GM12872 (cell line): ENCODE measurements around the gene RFC2.

ENCODE experiments used
- CTCF ChIP-seq: IDR thresholded peaks from 3 replicates; pipeline ENCODE4 v1.5.1; 2011; ENCODE audit warnings: low read depth, mild to moderate bottlenecking, low read length, moderate library complexity; ENCODE audit not compliant: insufficient read depth

RFC2 gene

DNA sequence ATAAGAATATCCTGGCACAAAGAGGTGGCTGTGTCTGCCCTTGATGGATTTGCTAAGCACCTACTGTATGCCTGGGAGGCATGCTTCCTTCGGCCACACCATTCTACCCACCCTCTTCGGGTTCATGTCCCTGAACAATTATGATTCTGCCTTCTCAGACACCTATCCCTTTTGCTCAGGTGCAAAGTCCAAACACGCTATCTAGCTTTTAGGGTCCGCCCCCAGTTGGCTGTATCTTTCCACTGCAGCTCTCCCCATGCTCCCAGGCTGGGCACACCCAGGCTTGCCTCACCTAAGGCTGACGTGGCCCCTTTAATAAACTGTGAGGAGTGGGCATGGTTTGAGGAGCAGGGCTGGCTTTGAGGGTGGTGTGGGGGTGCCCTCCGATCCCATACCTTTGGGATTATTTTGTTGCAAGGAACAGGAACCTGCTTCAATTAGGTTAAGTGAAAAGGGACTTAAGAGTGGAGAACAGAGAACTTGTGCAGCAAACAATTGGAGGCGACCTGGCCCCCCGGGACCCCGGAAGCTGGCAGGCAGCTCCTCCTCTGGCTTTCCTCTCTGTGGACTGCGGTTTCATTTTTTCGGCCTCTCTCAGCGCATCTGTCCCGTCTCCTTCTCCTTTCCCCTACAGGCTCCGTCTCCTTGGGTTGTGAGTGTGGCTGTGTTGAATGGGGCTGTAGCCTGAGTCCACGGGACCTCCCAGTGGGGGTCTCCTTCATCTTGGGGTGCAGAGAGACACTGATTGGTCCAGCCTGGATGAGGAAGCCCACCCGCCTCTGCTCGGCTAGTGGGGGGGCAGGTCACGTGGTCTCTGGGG, 38.8 kb upstream of the RFC2 start:
- no peak for TF ChIP-seq CTCF

- no peak for TF ChIP-seq CTCF
These were observed 37.3 kb upstream of the RFC2 start for GRCh38 chr7:74291535-74291934.

DNA sequence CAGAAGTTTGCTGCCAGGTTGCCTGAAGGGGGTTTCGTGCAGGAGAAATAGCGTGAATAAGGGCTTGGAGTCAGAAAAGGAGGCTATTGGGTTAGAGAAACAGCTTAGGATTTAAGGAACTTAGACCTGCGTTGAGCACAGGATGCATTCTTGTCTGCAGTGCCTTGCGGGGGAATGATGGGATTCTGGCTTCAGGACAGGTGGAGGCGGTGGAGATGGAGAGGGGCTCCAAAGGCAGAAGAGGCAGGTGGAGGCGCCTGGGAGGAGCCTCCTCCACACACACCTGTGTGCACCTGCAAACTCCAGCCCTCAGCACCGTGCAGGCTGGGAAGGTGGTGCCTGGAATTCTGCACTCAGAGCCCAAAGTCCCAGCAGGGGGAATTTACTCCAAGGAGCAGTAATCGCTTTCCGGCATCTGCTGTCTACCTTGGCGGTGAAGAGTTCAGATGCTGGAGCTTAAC, 36.8 kb upstream of the RFC2 start:
- TF ChIP-seq CTCF: no peak

- no peak for TF ChIP-seq CTCF
These were observed 36.4 kb upstream of the RFC2 start for GRCh38 chr7:74290553-74290950.

DNA sequence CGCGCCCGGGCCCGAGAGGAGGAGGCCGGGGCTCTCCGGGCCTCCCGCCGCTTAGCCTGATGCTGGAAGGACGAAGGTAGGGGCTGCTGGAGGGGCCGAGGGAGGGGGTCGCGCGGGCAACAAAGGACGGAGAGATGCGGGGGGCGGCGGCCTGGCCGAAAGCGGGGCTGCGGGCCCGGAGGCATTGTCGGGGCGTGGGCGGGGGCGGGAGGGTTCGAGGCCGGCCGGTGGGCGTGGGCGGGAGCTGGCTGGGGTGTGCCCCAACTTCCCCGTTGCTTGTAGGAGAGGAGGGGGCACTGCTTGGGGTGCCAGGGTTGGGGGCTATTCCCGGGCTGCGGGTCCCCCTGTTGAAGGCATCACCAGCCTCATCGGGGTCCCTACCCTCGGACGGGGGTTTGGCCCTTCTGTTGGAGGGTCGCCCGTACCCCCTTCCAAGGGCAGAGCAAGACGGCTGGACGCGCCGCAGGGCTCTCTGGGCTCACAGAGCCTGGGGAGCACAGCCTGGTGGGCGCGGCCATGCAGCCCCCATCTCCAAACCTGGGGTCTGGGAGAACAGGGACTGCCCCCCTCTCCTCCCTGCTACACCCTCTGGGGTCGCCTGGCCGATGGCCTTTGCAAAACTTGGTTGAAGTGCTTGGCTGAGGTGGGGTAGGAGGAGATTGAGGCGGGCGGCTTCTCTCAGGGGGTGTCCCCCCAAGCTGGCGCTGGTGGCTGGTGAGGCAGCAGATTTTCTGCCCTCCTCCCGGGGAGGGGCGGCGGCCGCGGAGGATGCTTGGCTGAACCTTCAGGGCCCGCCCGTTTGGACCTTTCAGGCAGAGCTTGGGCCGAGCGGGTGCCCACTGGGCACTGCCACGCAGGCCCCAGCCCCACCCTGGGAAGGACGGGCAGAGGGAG, 35.7 kb upstream of the RFC2 start:
- no peak for TF ChIP-seq CTCF

GRCh38 chr7:74289018-74289658, 34.9 kb upstream of the RFC2 start, which contains the start of gene CLIP2:
CLIP2 (plus strand) TSS chr7:74289407; CDS start chr7:74317547, 28,140 bp downstream.
- TF ChIP-seq CTCF: no peak
